ENCODE data around the gene INPP5J. TPM values are rescaled to one million over a fixed set of nuclear protein-coding genes. Genes with fewer than 3 reads are reported as not detected.
"Not testable (repeated sequence)": the region's sequence is repeated elsewhere in the genome, so short reads cannot be mapped to it uniquely, and the experiment has no call there.

The INPP5J gene, protein sequence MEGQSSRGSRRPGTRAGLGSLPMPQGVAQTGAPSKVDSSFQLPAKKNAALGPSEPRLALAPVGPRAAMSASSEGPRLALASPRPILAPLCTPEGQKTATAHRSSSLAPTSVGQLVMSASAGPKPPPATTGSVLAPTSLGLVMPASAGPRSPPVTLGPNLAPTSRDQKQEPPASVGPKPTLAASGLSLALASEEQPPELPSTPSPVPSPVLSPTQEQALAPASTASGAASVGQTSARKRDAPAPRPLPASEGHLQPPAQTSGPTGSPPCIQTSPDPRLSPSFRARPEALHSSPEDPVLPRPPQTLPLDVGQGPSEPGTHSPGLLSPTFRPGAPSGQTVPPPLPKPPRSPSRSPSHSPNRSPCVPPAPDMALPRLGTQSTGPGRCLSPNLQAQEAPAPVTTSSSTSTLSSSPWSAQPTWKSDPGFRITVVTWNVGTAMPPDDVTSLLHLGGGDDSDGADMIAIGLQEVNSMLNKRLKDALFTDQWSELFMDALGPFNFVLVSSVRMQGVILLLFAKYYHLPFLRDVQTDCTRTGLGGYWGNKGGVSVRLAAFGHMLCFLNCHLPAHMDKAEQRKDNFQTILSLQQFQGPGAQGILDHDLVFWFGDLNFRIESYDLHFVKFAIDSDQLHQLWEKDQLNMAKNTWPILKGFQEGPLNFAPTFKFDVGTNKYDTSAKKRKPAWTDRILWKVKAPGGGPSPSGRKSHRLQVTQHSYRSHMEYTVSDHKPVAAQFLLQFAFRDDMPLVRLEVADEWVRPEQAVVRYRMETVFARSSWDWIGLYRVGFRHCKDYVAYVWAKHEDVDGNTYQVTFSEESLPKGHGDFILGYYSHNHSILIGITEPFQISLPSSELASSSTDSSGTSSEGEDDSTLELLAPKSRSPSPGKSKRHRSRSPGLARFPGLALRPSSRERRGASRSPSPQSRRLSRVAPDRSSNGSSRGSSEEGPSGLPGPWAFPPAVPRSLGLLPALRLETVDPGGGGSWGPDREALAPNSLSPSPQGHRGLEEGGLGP
- total RNA-seq (2022) (0.61 and 0.66 TPM in 2 replicates), Bru-seq, nascent RNA (percentile 17 among the genes with signal in this experiment), BruChase-seq, experiment 1, labeled RNA remaining after a 6-hour chase (percentile 32 among the genes with signal in this experiment), BruChase-seq, experiment 2, labeled RNA remaining after a 2-hour chase (percentile 17 among the genes with signal in this experiment)
- long read RNA-seq, partial matches to known transcripts: 2 of 2 reads
- long read RNA-seq, other reads (novel, unspliced or antisense): 0 of 2 reads

DNA sequence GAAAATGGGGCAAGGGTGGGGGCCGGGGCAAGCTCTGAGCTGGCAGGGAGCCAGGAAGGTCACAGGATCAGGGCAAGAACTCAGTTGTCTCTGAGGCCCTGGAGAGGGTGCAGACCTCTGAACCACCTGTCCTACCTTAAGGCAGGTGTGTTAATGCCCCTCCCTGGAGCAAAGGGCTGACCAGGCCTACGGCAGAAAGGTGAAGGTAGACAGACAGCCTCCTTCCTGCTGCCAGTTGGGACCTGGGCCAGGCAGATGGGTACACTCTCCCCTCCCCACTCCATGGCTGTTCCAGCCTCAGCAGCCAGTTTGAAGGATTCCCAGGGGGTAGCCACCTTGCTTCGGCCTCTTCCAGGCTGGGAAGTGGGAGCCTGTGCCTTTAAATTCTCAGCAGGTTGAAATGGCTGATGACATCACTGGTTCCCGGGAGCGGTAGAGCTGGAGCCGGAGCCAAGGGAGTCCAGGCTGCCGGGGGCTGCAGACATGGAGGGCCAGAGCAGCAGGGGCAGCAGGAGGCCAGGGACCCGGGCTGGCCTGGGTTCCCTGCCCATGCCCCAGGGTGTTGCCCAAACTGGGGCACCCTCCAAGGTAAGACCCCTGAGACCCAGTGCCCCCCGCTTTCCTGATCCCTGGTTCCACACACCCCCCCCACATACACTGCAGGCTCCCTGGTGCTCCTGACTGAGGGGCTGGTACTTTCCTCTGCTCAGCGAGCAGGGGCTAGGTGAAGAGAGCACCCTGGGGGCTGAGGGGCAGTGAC is at the start of gene INPP5J:
Gene INPP5J, plus strand, starts transcription at position 435 of the 760 bp plus-strand sequence. Its CDS starts 49 bp downstream, at position 484.
- TF ChIP-seq, protein P1, sequence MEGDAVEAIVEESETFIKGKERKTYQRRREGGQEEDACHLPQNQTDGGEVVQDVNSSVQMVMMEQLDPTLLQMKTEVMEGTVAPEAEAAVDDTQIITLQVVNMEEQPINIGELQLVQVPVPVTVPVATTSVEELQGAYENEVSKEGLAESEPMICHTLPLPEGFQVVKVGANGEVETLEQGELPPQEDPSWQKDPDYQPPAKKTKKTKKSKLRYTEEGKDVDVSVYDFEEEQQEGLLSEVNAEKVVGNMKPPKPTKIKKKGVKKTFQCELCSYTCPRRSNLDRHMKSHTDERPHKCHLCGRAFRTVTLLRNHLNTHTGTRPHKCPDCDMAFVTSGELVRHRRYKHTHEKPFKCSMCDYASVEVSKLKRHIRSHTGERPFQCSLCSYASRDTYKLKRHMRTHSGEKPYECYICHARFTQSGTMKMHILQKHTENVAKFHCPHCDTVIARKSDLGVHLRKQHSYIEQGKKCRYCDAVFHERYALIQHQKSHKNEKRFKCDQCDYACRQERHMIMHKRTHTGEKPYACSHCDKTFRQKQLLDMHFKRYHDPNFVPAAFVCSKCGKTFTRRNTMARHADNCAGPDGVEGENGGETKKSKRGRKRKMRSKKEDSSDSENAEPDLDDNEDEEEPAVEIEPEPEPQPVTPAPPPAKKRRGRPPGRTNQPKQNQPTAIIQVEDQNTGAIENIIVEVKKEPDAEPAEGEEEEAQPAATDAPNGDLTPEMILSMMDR (IDR thresholded peaks at IDR 0.05; ENCODE audit: unreplicated experiment): no peak
- intact Hi-C loops (cut with micrococcal nuclease): no loop called here
- no peaks in the 10 kb centered on the region for H3K9me3 Mint-ChIP-seq (ENCODE audit: unreplicated experiment)
- peak; percentile 55 for DNase-seq (ENCODE audit: unreplicated experiment)
- H3K27me3 Mint-ChIP-seq (ENCODE audit: insufficient read depth, unreplicated experiment): no peaks in the 10 kb centered on the region
- H3K4me3 Mint-ChIP-seq (ENCODE audit: unreplicated experiment): peak within 1 kb of the TSS; percentile 61
- no peak within 1 kb of the TSS for H3K27ac Mint-ChIP-seq (ENCODE audit: low read depth, unreplicated experiment)
- no peaks in the 10 kb centered on the region for H3K36me3 Mint-ChIP-seq (ENCODE audit: insufficient read depth, unreplicated experiment)
- peaks cover 5% of the 10 kb centered on the region for H3K4me1 Mint-ChIP-seq (ENCODE audit: insufficient read depth, unreplicated experiment)
- no TSS peak for BruUV-seq (replicated peaks)
- POLR2A ChIA-PET: interaction anchor here (1.0 to 1.6 kb wide), 2 partner anchors 15 to 39 kb away, joined by 3 to 7 read pairs; partner anchors contain the start of gene SELENOM
- CTCF ChIA-PET: interaction anchor here (1.4 kb wide), 1 partner anchor 14 kb away, joined by 7 read pairs; no protein-coding TSS in a partner anchor

DNA sequence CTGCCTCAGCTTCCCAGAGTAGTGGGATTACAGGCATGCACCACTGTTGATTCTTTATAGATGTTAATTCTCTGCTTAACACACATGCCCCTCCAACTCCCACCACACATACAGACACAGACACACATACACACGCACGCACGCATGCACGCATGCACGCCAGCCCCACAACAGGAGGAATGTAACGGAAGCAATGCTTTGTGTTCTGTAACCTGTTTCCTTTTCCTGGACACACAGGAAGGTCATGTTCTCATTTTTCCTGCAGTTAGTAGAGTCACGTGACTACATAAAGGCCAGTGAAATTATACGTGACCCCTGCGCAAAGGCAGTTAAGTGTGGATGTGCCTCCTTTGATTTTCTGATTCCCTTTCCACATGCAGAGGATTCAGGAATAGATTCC is 49.6 kb upstream of the INPP5J start:
- H3K36me3 Mint-ChIP-seq (ENCODE audit: insufficient read depth, unreplicated experiment); H3K27me3 Mint-ChIP-seq (ENCODE audit: insufficient read depth, unreplicated experiment); H3K4me1 Mint-ChIP-seq (ENCODE audit: insufficient read depth, unreplicated experiment); BruUV-seq (replicated peaks); H3K9me3 Mint-ChIP-seq (ENCODE audit: unreplicated experiment); intact Hi-C loops (cut with micrococcal nuclease); H3K4me3 Mint-ChIP-seq (ENCODE audit: unreplicated experiment); H3K27ac Mint-ChIP-seq (ENCODE audit: low read depth, unreplicated experiment); DNase-seq (ENCODE audit: unreplicated experiment): not testable (repeated sequence)
- ChIA-PET CTCF (interaction anchor here (0.5 to 0.8 kb wide), 2 partner anchors 34 to 128 kb away, joined by 3 to 5 read pairs; partner anchors contain the start of gene SELENOM), POLR2A (interaction anchor here (0.7 to 1.9 kb wide), 3 partner anchors 10 to 195 kb away, joined by 3 to 7 read pairs (median 3); no protein-coding TSS in a partner anchor)

DNA sequence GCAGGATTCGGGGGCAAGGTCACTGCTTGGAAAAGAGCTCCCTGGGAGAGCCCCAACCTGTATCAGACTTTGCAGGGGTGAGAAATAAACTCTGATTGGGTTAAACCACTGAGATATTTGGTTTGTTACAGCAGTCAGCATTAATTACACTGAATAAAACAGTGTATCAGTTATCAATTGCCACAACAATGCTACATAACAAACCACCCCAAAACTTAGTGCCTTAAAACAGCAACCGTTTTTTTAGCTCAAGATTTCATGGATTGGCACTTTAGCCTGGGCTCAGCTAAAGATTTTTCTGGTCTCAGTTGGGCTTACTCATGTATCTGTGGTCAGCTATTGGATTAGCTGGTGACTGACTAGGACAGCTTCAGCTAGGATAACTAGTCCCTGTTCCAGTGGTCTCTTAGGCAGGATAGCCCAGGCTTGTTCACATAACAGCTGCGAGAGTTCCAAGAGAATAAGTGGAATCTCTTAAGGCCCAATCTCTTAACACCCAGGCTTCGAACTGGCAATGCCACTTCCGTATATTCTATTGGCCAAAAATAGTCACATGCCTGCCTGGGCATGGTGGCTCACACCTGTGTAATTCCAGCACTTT is 49.1 kb upstream of the INPP5J start:
- H3K27me3 Mint-ChIP-seq (ENCODE audit: insufficient read depth, unreplicated experiment); DNase-seq (ENCODE audit: unreplicated experiment); H3K4me3 Mint-ChIP-seq (ENCODE audit: unreplicated experiment); intact Hi-C loops (cut with micrococcal nuclease); H3K27ac Mint-ChIP-seq (ENCODE audit: low read depth, unreplicated experiment); H3K4me1 Mint-ChIP-seq (ENCODE audit: insufficient read depth, unreplicated experiment); H3K36me3 Mint-ChIP-seq (ENCODE audit: insufficient read depth, unreplicated experiment); BruUV-seq (replicated peaks); CTCF ChIA-PET; H3K9me3 Mint-ChIP-seq (ENCODE audit: unreplicated experiment): not testable (repeated sequence)
- POLR2A ChIA-PET: interaction anchor here (0.7 to 1.9 kb wide), 3 partner anchors 11 to 195 kb away, joined by 3 to 7 read pairs (median 3); no protein-coding TSS in a partner anchor

DNA sequence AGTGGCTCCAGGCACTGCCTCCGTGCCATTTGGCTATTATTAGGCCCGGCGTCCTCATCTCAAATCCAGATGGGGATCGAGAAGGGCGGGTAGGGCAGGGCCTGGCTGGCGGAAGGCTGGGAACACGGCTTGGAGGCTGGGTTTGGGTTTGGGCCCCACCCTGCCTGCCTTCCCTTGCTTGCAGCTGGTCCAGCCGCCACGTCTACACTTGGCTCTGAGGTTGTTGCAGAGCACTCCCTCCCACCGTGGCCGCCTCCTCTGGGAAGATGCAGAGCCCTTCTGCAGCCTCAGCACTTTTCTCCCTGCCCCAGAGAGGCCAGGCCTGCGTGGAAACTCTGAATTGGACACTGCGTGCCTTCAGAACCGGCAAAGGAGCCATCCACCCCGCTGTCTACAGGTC is 46.8 kb upstream of the INPP5J start:
- H3K4me1 Mint-ChIP-seq (ENCODE audit: insufficient read depth, unreplicated experiment): peaks cover 5% of the 10 kb centered on the region
- ChIA-PET POLR2A (interaction anchor here (1.2 kb wide), 1 partner anchor 13 kb away, joined by 4 read pairs; no protein-coding TSS in a partner anchor), CTCF (no interaction called here)
- no TSS peak for BruUV-seq (replicated peaks)
- intact Hi-C loops (cut with micrococcal nuclease): no loop called here
- no peaks in the 10 kb centered on the region for H3K9me3 Mint-ChIP-seq (ENCODE audit: unreplicated experiment)
- no peak overlapping the region for H3K27ac Mint-ChIP-seq (ENCODE audit: low read depth, unreplicated experiment)
- DNase-seq (ENCODE audit: unreplicated experiment): no peak
- no peak overlapping the region for H3K4me3 Mint-ChIP-seq (ENCODE audit: unreplicated experiment)
- H3K36me3 Mint-ChIP-seq (ENCODE audit: insufficient read depth, unreplicated experiment): no peaks in the 10 kb centered on the region
- TF ChIP-seq, protein P1 (IDR thresholded peaks at IDR 0.05; ENCODE audit: unreplicated experiment): no peak
- H3K27me3 Mint-ChIP-seq (ENCODE audit: insufficient read depth, unreplicated experiment): no peaks in the 10 kb centered on the region
